Adipose tissue (tissue), 3 donors: ENCODE results near the gene ERVW-1. TPM values are rescaled to one million over a fixed set of nuclear protein-coding genes. Genes with fewer than 3 reads are reported as not detected.
"Not testable (repeated sequence)": the region's sequence is repeated elsewhere in the genome, so short reads cannot be mapped to it uniquely, and the experiment has no call there.

Experiments
- H3K27ac ChIP-seq: one replicate; pipeline ENCODE4 v1.5.1; 2013; ENCODE audit warnings: low read depth, low read length
- WGBS, 3 donors: extraction: QIAGEN DNeasy Blood & Tissue Kit; methylation state at CpG; one replicate each; pipeline ENCODE4 v1.1.7; 2013; 5-methylcytosine and 5-hydroxymethylcytosine counted together
- polyA plus RNA-seq, 3 donors: library from polyadenylated mRNA; stranded (reverse); fragments of 200-250 nt; gene quantifications; one replicate each; pipeline ENCODE4 v1.2.3, GENCODE V29; 2013
- donor health status: healthy with polysubstance abuse.
- donor health status: Bipolar disorder and iron deficiency.
- donor health status: healthy.

Gene ERVW-1
- polyA plus RNA-seq, 3 donors, result not detected

DNA sequence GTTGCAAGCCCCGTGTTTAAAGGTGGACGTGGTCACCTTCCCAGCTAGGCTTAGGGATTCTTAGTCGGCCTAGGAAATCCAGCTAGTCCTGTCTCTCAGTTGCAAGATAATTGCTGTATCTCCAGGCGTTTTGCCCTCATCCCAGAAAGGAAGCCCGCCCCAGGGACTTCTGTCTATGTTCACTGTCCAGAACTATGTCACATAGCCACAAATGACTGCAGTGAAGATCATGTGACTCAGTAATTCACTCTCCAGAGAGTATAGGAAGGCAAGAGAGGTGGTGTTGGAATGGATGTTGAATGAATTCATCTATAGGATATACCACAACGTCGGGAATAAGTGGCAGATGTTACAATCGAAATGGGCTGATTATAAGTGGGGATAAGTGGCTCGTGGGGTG, 349 bp upstream of the ERVW-1 start:
- H3K27ac ChIP-seq, result no peak overlapping the region
- 86 to 91% (median 90%) methylated on average over 8 to 9 of the region's 9 CpGs for WGBS, 3 donors

DNA sequence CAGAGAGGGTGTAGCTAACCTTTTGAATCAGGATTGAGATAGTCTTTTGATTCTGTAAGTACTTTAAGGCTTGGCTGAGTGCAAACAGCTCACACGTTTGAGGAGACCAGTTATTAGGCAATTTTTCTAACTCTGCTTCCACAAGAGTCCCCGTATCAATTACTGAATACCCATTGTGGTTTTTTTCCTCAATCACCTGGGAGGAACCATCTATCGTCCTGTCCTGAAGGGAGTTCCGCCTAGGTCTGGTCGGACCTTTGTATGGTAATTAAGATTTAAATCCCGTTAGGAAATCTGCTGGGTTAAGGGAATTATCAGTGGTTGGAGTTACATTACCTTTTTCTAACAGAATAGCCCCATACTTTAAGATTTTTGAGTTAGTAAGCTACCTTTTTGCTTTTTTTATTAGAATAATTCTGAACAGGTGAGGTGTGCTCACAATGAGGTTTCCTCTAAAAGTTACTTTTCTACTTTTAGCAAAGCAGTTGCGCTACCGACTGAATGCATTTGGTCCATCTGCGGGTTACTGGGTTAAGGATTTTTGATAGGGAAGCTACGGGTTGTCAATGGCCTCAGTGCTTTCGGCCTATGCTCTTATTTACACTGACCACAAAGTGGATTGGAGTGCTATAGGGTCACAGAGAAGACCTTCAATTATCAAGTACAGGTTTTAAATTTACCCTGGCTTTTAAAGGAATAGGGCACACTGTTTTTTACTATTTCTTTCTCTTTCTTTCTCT, 1.7 kb downstream of the ERVW-1 start:
- WGBS, 3 donors, result 88 to 93% (median 92%) methylated on average over 11 of the region's 11 CpGs
- H3K27ac ChIP-seq, result not testable (repeated sequence)

DNA sequence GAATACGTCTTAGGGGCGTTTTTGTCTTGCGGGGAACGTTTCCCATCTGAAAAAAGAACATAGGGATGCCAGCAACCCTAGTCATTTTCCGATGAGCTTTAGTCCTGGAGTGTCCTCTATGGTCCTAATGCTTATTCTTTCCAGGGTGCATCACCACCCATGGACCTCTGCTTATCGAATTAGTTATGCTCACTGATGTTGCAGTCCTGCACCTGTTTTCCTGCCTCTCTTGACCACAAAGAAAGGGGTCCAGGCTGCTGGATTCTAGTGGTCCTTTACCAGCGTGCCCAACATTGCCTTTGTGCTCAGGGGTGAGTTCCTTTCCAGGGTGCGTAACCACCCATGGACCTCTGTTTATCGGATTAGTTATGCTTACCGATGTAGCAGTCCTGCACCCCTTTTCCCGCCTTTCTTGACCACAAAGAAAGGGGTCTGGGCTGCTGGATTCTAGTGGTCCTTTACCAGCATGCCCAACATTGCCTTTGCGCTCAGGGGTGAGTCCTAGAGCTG, 2.4 kb downstream of the ERVW-1 start:
- 88 to 97% (median 96%) methylated on average over 12 of the region's 12 CpGs for WGBS, 3 donors
- H3K27ac ChIP-seq, result not testable (repeated sequence)

DNA sequence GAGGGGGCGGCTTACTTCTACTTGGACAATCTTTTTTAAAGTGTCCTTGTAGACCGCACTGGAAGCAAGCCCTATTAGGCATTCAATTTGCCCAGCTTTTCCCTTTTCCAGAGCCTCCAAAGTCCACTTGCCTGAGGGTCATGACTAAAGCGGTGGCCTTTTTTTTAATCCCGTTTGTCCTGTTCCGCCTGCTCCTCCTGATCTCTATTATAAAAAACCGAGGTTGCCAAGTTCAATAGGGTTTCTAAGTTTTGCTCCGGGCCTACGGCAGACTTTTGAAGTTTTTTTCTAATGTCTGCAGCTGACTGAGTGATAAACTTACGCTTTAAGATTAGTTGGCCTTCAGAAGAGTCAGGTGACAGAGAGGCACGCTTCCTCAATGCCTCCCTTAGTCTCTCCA, 3.8 kb downstream of the ERVW-1 start:
- 46 to 95% (median 85%) methylated on average over 10 of the region's 10 CpGs for WGBS, 3 donors
- H3K27ac ChIP-seq, result not testable (repeated sequence)

DNA sequence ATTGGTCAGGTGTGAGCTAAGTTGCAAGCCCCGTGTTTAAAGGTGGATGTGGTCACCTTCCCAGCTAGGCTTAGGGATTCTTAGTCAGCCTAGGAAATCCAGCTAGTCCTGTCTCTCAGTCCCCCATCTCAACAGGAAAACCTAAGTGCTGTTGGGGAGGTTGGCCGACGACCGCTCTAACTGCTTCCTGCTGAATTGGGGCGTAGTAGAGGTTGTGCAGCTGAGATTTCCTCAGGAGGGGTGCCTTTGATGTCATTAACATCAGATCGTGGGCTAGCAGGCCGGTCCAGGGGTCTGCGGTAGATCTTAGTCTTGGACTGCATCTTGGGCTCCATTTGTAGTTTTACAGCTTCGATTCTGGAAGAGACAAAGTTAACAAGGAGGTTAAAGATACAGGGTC, 9.2 kb downstream of the ERVW-1 start:
- not testable (repeated sequence) for H3K27ac ChIP-seq
- WGBS, 3 donors, result 95 to 96% (median 95%) methylated on average over 8 to 9 of the region's 9 CpGs

DNA sequence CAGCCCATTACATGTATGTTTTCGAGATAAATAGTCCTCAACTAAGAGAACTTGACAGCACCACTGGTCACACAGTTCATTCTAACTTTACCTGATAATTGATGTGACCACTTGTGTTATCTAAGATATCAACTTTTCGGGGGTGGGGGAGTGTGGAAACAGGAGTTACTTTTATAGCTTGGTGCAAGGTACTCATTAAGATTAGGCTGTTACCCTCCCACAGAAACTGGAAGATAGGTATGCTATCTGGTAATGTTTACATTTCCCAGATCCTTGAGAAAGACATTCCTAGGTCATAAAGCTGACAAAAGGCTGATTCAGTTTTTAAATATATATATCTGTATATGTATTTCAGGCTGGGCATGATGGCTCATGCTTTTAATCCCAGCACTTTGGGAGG, 11.1 kb downstream of the ERVW-1 start:
- 81 to 88% (median 85%) methylated on average over 2 of the region's 2 CpGs for WGBS, 3 donors
- no peak overlapping the region for H3K27ac ChIP-seq

DNA sequence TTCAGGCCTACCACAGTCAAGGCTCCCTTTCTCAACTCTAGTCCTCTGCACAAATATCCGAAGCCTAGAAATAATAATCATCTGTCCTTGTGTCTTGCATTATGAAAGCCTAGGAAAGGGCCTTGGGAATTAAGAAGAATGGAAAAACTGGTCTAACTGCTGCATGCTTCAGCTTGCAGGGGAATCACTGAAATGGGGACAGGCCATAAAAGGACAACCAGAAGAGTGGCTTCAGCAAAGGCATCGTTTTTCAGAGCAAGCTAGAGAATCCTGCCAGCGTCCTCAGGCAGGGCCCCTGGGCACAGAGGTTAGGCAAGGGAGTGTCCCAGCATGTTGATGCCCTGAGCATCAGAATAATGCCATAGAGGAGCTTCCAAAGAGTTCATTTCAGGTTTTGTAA, 13.2 kb downstream of the ERVW-1 start:
- H3K27ac ChIP-seq, result no peak overlapping the region
- 56 to 86% (median 74%) methylated on average over 3 of the region's 3 CpGs for WGBS, 3 donors

DNA sequence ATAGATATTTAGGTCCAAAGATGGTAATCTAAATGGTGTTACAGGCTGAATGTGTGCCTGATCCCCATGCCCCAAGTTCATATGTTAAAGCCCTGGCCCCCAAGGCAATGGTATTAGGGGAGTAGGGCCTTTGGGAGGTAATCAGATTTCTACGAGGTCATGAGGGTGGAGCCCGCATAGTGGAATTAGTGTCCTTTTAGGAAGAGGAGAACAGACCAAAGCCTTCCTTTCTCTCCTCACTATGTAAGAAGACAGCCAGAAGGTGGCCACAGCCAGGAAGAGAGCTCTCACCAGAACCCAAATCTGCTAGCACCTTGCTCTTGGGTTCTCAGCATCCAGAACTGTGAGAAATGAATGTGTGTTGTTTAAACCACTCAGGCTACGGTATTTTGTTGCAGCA, 15.2 kb downstream of the ERVW-1 start:
- 91 to 94% (median 94%) methylated on average over 3 of the region's 3 CpGs for WGBS, 3 donors
- no peak overlapping the region for H3K27ac ChIP-seq

DNA sequence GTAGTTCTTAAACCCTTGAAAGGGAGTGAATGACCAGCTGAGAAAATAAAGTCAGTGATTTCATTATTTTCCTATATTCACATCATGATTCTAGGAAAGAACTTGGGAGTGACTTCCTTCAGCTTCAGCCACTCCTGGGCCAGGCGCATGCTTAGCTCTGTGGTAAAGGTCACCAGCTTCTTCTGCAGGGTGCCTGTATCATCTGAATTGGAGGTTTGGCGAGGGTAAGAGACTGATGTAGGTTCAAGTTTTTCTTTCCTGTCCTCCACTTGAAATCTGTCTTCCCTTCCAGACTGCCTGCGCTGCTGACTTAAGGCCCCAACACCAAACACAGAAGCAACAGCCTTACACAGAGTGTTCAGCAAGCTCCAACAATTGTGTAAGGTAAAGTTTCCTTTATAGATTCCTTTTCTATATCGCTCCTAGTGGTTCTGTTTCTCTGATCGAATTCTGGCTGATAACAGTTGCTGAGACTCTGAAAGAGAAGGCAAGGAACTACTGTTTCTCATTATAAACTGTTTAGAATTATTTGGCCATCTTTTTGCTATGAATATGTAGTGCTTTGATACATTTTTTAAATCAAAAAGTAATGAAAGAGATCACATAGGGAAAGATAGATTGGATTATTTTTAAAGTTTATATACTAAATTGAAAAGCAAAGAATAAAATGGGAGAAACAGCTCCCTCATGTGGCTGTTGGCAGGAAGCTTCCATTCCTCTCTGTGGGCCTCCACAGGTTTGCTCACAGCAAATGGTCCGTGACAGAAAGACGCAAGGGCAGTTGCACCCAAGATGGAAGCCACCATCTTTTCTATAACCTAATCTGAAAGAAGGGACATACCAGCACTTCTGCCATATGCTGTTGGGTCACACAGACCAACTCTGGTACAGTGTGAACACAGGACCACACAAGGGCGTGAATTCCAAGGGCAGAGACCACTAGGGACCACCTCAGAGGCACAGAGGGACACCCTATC, 16.4 kb downstream of the ERVW-1 start:
- WGBS, 3 donors, result 51 to 72% (median 65%) methylated on average over 8 of the region's 8 CpGs
- no peak overlapping the region for H3K27ac ChIP-seq

DNA sequence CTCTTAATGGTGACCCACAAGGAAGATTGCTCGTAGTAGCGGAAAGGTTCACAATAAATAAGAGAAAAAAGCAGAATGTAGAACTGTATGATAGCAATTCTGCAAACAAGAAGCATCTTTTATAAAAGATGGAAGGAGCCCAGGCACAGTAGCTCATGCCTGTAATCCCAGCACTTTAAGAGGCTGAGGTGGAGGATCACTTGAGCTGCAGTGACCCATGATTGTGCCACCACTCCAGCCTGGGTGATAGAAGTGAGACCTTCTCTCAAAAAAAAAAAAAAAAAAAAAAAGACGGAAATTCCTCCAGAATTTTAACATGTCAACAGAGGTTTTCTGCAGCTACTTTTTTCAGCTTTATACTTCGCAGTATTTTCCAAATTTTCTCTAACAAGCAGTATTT, 17.2 kb downstream of the ERVW-1 start:
- H3K27ac ChIP-seq, result no peak overlapping the region
- WGBS, 3 donors, result 88 to 94% (median 94%) methylated on average over 4 of the region's 4 CpGs

DNA sequence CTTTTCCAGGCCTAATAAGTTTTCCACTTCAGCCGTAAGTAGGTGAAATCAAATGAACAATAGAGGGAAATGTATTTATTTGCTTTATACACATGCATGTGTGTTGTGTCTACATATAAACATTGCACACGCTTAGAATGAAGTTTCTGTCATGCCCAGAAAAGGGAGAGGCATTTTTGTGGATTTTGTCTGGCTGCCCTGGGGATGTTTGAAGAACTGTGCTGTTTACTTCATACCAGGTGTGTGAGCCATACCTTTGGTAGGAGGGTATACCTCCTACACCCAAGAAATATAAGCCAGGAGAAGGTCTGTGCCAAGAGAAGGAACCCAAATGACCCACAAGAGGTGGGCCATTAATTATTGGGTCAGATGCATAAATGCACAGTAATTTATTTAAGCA, 17.6 kb downstream of the ERVW-1 start:
- 71 to 86% (median 80%) methylated on average over 2 of the region's 2 CpGs for WGBS, 3 donors
- no peak overlapping the region for H3K27ac ChIP-seq

DNA sequence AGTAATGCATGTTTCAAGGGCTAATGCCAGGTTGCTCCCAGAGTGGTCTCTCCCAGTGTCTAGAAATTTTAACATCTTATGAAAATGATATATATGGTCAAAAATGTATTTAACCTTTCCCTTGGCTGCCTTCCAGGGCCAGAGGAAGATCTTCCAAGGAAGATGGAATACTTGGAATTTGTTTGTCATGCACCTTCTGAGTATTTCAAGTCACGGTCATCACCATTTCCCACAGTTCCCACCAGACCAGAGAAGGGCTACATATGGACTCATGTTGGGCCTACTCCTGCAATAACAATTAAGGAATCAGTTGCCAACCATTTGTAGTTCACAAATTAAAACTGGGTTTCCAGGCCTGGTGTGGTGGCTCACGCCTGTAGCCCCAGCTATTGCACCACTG, 21.5 kb downstream of the ERVW-1 start:
- 78 to 98% (median 89%) methylated on average over 2 of the region's 2 CpGs for WGBS, 3 donors
- no peak overlapping the region for H3K27ac ChIP-seq

DNA sequence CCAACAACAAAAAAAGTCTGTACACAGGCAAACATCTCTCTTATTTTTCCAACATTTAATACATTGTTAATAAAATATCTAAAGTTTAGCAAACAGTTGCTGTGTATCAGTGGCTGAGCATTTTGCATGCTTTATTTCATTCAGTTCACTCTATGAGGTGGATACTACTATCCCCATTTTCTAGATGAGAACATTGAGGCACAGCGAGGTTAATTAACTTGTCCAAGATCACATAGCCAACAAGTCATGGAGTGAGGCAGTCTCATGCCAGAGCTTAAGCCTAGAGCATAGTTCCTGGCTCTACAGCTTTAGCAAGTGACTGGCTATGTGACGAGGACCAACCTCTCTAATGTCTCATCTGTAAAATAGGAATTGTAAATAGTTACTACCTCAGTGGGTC, 26.1 kb downstream of the ERVW-1 start:
- WGBS, 3 donors, result 97 to 98% (median 98%) methylated on average over 2 of the region's 2 CpGs
- H3K27ac ChIP-seq, result no peak overlapping the region

DNA sequence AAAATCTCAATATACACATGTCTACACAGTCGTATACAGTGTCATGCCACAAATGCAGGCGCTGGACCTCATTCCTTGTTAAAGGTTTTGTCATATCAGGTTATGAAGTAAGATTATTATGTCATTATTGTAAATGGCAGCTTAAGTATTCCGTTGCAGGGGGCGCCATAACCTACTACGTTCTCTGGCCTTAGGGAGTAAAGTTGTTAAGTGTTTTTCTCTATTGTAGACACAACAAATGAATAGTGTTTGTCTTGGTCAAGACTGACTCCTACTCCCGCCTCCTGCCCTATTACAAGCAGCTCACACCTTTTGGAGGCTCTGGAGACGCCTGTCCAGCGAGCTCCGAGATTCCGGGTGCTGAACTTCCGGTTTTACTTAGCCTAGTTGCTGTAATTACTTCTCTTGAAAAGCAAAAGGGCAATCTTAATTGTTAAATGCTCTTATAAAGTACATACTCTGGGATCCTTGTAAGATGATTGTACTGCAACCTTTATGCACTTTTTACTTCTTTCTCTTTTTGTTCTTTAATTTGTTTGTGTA, 29.5 kb downstream of the ERVW-1 start:
- H3K27ac ChIP-seq, result no peak overlapping the region
- 0 to 1% (median 0%) methylated on average over 11 of the region's 11 CpGs for WGBS, 3 donors

DNA sequence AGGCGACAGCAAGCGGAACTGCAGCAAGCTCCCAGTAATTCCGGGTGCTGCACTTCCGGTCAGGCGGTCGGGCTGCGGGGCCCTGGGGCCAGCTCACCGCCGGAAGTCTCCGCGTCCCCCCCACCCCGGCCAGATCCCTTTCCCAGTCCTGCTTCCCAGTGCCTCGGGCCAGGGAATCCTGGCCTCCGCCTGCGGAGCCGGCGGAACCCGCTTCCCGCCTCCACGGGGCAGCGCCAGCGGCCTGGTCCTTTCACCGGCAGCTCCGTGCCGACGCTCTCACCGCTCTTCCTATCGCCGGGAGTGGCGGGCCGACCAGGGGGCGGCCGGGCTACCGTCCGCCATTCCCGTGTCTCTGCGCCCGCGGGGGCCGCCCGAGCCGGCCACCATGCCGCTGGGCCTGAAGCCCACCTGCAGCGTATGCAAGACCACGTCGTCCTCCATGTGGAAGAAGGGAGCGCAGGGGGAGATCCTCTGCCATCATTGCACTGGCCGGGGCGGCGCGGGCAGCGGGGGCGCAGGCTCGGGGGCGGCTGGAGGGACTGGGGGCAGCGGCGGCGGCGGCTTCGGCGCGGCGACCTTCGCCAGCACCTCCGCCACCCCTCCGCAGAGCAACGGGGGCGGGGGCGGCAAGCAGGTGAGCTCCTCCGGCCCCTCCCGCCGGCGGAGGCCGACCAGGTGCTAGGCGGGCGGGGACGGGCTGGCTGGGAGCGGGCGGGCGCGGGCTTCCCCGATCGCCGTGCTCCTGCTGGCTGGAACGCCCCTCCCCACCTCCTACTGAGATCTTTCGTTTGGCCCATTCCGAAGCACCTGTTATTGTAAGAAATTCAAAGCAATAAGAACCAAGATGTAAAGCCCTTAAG, 30.2 kb downstream of the ERVW-1 start, which contains the start of gene GATAD1:
TSS of gene GATAD1 (plus strand) at position 138 of the 860 bp plus-strand sequence. CDS start at position 386, 248 bp downstream.
- 0 to 1% (median 1%) methylated on average over 68 to 87 of the region's 87 CpGs for WGBS, 3 donors

DNA sequence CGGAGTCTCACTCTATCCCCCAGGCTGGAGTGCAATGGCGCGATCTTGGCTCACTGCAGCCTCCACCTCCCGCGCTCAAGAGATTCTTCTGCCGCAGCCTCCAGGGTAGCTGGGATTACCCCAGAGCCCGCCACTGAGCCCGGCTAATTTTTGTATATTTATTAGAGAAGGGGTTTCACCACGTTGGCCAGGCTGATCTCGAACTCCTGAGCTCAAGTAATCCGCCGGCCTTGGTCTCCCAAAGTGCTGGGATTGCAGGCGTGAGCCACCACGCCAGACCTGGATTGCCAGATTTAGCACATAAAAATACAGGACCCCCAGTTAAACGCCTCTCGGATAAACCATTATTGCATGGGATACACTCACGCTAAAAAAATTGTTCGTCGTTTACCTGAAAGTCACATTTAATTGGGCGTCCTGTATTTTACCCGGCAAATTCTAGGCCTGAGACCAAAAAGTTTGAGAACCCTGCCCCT, 30.8 kb downstream of the ERVW-1 start:
- no peak overlapping the region for H3K27ac ChIP-seq
- 53 to 57% (median 56%) methylated on average over 21 of the region's 21 CpGs for WGBS, 3 donors

More for the DNA sequence above, 30.2 kb downstream of the ERVW-1 start, which contains the start of gene GATAD1:
- peak within 1 kb of the TSS; percentile 87 for H3K27ac ChIP-seq

DNA sequence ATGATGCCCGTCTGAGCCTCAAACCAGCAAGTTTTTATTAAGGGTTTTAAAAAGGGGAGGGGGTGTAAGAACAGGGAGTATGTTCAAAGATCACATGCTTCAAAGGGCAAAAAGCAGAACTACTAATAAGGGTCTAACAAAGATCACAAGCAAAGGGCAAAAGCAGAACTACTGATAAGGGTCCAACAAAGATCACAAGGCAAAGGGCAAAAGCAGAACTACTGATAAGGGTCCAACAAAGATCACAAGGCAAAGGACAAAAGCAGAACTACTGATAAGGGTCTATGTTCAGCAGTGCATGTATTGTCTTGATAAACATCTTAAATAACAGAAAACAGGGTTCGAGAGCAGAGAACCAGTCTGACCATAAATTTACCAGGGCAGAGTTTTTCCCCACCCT, 35.0 kb downstream of the ERVW-1 start:
- H3K27ac ChIP-seq, result not testable (repeated sequence)
- 80 to 87% (median 87%) methylated on average over 2 of the region's 2 CpGs for WGBS, 3 donors

DNA sequence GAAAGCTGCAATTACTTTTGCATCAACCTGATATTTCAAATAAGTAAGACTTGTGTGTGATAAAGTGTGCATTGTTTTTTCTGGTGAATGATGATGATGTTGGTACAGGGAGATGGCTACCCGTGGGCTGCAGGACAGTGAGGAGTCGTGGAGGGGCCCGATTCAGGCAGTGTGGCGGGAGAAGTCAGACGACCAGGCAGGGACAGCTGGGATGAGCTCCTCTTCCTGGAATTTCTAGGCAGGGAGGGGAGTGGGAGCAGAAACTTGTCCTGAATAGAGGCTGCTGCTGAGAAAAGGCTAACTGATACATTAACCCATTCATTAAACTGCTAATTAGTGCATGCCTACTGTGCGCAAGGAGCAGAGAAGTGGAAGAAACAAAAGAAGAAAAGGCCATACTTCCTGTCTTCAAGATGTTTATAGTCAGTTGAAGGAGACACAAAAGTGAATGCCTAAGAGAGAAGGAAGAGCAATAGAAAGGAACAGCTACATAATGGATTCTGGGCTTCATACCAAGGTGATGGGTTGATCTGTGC, 39.7 kb downstream of the ERVW-1 start:
- WGBS, 3 donors, result 72 to 76% (median 76%) methylated on average over 6 of the region's 6 CpGs
- H3K27ac ChIP-seq, result no peak overlapping the region
